Stimulated activated CD4-positive, alpha-beta T cell treated with anti-CD3 and anti-CD28 coated beads, Interleukin-1b, Interleukin-23, amount 100 ng/mL, for 4 hours (primary cell): ENCODE results near the gene HLA-DOB.

Experiments used
- DNase-seq, 2 donors: peaks; one replicate each; pipeline ENCODE4 v3.0.0-alpha.2; 2020; ENCODE audit warnings: low read depth in 2 of 2

HLA-DOB gene

GRCh38 chr6:32816746-32817204 is at the start of gene HLA-DOB:
Gene HLA-DOB (minus strand): TSS chr6:32817002. CDS start chr6:32816951, 51 bp downstream.
- DNase-seq: no peak

GRCh38 chr6:32865724-32866443 is 49.1 kb upstream of the HLA-DOB start:
- no peak for DNase-seq

- DNase-seq: no peak
These were observed 45.9 kb upstream of the HLA-DOB start for GRCh38 chr6:32862725-32863124.

- no peak for DNase-seq
These were observed 43.9 kb upstream of the HLA-DOB start for GRCh38 chr6:32860674-32861073.

- no peak for DNase-seq
These were observed 41.4 kb upstream of the HLA-DOB start for GRCh38 chr6:32858194-32858593.

DNA sequence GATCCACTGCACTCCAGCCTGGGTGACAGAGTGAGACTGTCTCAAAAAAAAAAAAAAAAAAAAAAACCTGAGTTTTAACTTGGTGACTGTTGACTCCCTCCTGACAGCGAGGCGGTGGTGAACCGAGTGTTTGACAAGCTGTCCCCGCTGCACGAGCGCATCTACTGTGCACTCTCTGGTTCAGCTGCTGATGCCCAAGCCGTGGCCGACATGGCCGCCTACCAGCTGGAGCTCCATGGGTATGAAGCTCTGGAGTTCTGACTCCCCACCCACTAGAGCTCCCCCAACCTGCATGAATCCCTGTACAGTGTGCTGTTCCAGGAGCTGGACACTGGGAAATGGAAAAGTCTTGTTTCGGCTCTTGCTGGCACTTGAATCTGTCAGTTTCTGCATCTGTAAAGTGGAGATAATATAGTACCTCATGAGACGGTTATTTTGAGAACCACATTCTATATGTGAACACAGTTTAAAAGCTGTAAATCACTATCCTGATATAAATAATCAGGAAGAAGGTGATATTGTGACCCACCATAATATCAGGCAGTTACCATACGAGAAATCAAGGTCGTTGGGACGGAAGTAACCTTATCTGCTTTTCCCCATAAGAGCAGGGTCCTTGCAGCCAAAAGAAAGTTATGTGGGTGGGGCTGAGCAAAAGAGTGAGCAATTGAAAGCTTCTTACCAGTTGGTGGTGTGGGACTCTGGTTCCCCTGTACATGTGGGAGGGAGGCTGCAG is 40.5 kb upstream of the HLA-DOB start:
- no peak for DNase-seq

DNA sequence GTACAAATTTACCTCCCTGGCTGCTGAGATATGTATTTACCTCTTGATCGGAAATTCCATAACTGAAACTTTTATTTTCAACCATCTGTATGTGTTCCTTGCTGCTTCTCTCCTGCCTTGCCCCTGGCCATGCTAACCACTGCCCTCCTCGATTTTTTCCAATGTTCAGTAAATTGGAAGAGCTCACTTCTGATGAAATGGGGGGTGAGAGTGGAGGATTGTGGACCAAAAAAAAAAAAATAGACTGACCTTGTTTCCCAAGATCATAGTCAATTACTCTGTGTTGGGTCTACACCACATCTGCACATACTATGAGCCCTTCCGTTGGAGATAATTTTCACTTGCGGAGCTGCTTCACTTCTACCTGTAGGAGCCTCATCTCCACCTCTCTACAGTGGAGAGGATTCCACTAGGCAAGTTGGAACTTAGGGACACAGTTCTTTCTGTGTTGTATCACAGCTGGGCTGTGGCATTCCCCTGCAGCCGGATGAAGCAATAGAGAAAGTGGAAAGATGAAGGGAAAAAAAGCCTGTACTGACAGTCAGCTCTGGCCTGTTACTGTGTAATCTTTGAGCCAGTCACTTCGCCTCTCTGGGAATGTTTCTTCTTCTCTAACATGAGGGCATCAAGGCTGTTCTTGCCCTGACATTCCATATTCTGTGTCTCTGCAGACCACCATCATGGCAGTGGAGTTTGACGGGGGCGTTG is 38.8 kb upstream of the HLA-DOB start:
- DNase-seq: no peak

GRCh38 chr6:32854376-32855178 is 37.8 kb upstream of the HLA-DOB start:
- DNase-seq: peak; percentile 44 to 61

DNA sequence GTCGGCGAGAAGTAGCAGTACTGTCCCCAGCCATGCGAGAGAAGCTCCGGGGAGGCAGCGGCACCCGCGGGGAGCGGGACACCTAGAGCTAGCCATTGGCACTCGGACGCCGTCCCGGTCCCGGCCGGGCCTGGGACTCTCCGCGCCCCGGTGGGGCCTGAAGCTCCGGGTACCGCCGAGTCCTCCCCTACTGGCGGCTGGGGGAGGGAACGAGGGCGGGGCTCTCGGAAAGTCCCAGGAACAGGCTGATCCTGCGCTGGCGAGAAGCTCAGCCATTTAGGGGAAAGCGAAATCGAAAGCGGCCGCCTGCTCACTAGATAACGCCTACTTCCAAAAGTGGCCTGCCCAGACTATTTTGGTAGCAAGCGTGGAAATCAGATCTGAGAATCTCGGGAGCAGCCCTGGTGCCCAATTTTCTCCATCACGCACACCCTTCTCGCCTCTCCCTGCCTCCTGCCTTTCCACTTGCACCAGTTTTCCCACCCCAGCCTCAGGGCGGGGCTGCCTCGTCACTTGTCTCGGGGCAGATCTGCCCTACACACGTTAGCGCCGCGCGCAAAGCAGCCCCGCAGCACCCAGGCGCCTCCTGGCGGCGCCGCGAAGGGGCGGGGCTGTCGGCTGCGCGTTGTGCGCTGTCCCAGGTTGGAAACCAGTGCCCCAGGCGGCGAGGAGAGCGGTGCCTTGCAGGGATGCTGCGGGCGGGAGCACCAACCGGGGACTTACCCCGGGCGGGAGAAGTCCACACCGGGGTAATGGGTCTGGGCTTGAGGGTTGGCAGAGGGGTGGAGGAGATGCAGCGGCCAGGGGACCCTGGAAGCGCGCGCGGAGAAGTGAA is 37.0 kb upstream of the HLA-DOB start, which contains the start of the genes PSMB9 and TAP1:
Gene PSMB9, plus strand, starts transcription at position 652 of the 835 bp plus-strand sequence. Its CDS starts 38 bp downstream, at position 690.
Gene TAP1, minus strand, starts transcription at position 164 of the 835 bp plus-strand sequence. Its CDS starts 68 bp downstream, at position 96.
- peak; percentile 94 to 96 for DNase-seq

DNA sequence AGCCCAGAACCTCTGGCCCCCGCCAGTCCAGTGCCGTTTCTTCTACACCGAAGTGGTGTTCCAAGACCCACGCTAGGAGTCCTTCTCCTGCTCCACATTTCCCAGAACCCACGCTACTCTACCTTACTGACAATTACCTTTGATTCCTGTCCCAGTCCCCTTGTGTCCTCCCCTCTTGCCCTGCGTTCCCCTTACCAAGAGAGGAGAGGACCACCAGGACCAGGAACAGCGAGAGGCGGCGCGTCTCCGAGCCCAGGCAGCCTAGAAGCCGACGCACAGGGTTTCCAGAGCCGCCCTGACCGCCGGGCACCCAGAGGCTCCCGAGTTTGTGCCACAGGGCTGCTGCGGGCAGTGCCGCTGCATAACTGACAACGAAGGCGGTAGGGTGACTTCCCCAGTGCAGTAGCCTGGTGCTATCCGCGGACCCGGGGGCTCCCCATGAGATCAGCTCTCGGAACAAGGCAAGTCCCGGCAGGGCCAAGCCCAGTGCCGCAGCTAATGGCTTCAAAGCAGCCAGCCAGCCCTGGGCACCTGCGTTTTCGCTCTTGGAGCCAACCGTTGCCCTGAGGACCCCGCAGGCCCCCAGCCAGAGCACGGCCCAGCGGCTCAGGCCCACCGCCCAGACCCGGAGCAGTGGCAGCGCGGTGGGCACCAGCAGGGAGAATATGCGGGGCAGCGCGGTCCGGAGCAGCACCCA is 36.2 kb upstream of the HLA-DOB start:
- peak in 1 of 2 donors; percentile 46 for DNase-seq

DNA sequence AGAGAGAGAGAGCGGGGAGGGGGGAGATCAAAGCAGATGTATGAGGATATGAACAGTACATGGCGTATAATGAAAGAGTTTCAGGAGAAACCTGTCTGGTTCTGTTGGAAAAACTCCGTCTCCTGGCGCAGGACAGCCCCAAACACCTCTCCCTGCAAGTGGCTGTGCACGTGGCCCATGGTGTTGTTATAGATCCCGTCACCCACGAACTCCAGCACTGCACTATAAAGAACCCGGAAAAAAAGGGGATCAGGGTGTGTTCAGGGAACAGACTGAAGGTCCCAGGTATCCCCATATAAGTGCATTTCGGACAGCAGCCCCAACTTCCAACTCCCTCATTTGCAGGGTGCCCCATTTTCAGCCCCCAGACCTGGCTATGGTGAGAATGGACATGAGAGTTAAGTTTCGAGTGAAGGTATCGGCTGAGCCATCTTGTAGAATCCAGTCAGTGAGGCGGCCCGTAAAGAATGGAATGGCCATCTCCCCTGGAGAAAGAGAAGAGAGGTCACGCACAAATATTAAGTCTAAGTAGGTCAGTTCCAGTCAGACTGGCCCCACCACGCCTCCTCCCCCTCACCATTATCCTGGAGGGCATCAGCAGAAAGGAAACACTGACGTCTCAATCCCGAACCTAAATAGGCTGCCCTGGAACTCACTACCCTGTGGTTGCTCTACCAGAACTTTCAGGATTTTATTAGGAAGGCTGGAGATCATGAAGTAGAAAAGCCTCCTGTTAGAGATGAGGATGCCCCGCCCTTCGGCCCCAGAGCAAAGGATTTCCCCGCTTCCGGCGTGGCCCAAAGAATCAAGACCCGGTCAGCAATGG is 35.4 kb upstream of the HLA-DOB start:
- DNase-seq: peak in 1 of 2 donors; percentile 39

- no peak for DNase-seq
These were observed 34.2 kb upstream of the HLA-DOB start for GRCh38 chr6:32851025-32851424.

GRCh38 chr6:32849126-32849525 is 32.3 kb upstream of the HLA-DOB start:
- DNase-seq: no peak

DNA sequence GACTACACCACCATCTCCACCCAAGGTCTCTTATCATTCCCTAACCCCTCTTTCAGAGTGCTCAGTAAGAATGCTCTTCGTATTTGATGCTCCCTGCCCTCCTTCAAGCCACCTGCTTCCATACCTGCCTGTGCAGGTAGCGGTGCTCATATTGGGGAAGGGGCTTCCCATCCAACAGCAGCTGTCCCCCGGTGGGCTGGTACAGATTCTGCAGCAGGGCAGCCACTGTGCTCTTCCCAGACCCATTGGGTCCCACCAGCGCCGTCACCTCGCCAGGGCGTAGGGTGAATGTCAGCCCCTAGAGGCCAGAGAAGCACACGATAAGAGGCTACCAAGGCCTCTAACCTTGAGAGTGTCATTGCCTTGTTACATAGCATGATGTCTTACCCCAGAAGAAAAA is 31.0 kb upstream of the HLA-DOB start:
- no peak for DNase-seq

- no peak for DNase-seq
These were observed 30.2 kb upstream of the HLA-DOB start for GRCh38 chr6:32847004-32847403.

DNA sequence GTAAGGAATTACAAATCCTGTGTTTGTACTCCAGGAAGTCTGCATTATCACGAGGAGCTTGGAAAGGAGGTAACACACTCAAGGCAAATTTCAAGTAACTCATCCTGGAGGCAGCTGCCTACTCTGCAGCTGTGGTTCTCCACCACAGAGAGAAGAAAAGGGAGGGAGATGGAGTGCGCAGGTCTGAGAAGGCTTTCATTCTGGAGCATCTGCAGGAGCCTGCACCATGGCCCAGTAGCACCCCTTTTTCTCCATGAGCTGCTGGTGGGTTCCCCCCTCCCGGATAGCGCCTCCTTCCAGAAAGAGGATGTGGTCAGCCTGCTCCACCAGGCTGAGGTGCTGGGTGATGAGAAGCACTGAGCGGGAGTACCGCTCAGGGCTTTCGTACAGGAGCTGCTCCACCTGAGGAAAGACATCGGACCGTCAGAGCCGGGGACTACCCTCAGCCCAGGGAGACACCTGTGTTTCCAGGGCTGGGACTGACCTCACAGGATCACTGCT is 28.6 kb upstream of the HLA-DOB start:
- DNase-seq: no peak

DNA sequence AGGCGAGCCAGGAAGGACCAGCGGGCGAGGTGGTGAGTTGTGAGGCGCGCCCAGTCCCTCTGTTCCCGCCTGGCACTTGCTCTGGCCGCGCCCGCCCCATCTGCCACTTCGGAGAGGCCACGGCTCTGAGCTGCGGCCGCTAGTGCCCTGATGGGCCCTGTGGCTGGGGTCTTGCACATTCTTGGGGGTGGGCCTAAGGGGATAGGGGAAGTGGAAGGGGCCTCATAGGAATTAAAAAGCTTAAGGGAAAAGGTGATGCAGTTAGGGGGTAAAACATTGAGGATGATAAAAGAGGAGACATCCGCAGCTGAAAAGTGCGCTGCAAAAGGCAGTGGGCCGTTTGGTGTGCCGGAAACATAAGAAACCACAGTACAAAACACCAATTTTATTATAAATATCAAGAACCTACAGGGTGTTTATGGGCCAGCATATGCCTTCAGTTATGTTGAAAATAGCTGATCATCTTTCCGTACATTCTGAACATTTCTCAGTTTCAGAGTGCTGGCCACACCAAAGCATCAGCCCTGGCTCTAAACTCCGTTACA is 28.1 kb upstream of the HLA-DOB start:
- no peak for DNase-seq
